OCI-LY1 (cell line): ENCODE measurements around the gene DYNLT4.
"Not testable (repeated sequence)": the region's sequence is repeated elsewhere in the genome, so short reads cannot be mapped to it uniquely, and the experiment has no call there.

Source experiments
- H2AFZ ChIP-seq: fragments of 200-600 bp; sonication (generic), shearing (Covaris generic); 2 replicates; pipeline ENCODE4 v1.6.0; 2014; ENCODE audit warnings: antibody characterized with exemption, mild to moderate bottlenecking, low read length
- H3F3A ChIP-seq: fragments of 200-600 bp; sonication (generic), shearing (Covaris generic); 2 replicates; pipeline ENCODE4 v1.6.0; 2014; ENCODE audit warnings: mild to moderate bottlenecking, antibody characterized with exemption, low read length, moderate library complexity; ENCODE audit not compliant: insufficient read depth
- H3K27ac ChIP-seq: fragments of 200-600 bp; sonication (generic); 2 replicates; pipeline ENCODE4 v1.5.1; 2014; ENCODE audit warnings: low read length, mixed run types, mild to moderate bottlenecking, low read depth; ENCODE audit not compliant: poor library complexity, severe bottlenecking
- H3K27me3 ChIP-seq: fragments of 200-600 bp; sonication (generic); 2 replicates; pipeline ENCODE4 v1.6.0; 2014; ENCODE audit warnings: antibody characterized with exemption, mild to moderate bottlenecking, low read length, moderate library complexity; ENCODE audit not compliant: insufficient read depth
- H3K36me3 ChIP-seq: fragments of 200-600 bp; sonication (generic); 2 replicates; pipeline ENCODE4 v1.6.1; 2014; ENCODE audit warnings: mild to moderate bottlenecking, antibody characterized with exemption, low read length, moderate library complexity, mixed read lengths; ENCODE audit not compliant: insufficient read depth
- H3K4me1 ChIP-seq: fragments of 200-600 bp; sonication (generic); 2 replicates; pipeline ENCODE4 v1.5.1; 2014; ENCODE audit warnings: mild to moderate bottlenecking, low read length, moderate library complexity; ENCODE audit not compliant: insufficient read depth, severe bottlenecking
- H3K4me2 ChIP-seq: fragments of 200-600 bp; sonication (generic), shearing (Covaris generic); 2 replicates; pipeline ENCODE4 v1.6.1; 2014; ENCODE audit warnings: low read length
- H3K4me3 ChIP-seq: fragments of 200-600 bp; sonication (generic); 2 replicates; pipeline ENCODE4 v1.5.1; 2014; ENCODE audit warnings: low read length, low read depth, mild to moderate bottlenecking, mixed read lengths; ENCODE audit not compliant: poor library complexity, severe bottlenecking
- H3K79me2 ChIP-seq: fragments of 200-600 bp; shearing (Covaris generic); 2 replicates; pipeline ENCODE4 v1.6.1; 2016; ENCODE audit warnings: mixed run types, low read length, mixed read lengths; ENCODE audit not compliant: insufficient read depth
- H3K9ac ChIP-seq: fragments of 200-600 bp; sonication (generic), shearing (Covaris generic); 2 replicates; pipeline ENCODE4 v1.6.1; 2014; ENCODE audit warnings: mild to moderate bottlenecking, low read length, mixed read lengths
- H3K9me2 ChIP-seq: fragments of 200-600 bp; sonication (generic), shearing (Covaris generic); 2 replicates; pipeline ENCODE4 v1.6.1; 2014; ENCODE audit warnings: low read depth, mild to moderate bottlenecking, low read length, mixed read lengths
- H3K9me3 ChIP-seq: fragments of 200-600 bp; shearing (Covaris generic); 2 replicates; pipeline ENCODE4 v1.6.1; 2014; ENCODE audit warnings: low read length, mixed read lengths
- H4K20me1 ChIP-seq: fragments of 200-600 bp; sonication (generic), shearing (Covaris generic); 2 replicates; pipeline ENCODE4 v1.6.0; 2016; ENCODE audit warnings: mild to moderate bottlenecking, low read length; ENCODE audit not compliant: insufficient read depth
- CTCF ChIP-seq: fragments of 200-600 bp; sonication (generic), shearing (Covaris generic); IDR thresholded peaks from 2 replicates; pipeline ENCODE4 v1.5.1; 2017; ENCODE audit warnings: mild to moderate bottlenecking, antibody characterized with exemption, low read length, moderate library complexity, mixed read lengths
- EZH2 ChIP-seq: fragments of 200-600 bp; sonication (generic), shearing (Covaris generic); IDR thresholded peaks from 2 replicates; pipeline ENCODE4 v1.8.0; 2017; ENCODE audit warnings: borderline replicate concordance, mixed run types, mild to moderate bottlenecking, antibody characterized with exemption, low read length, moderate library complexity, mixed read lengths

DYNLT4 gene

GRCh38 chr1:44826375-44827196 lies 19.4 kb upstream of the DYNLT4 start:
- H3K4me1 ChIP-seq = peaks cover 8% of the 10 kb centered on the region
- peaks cover 10% of the 10 kb centered on the region; the same call in 1 of the 2 replicates for H3K27me3 ChIP-seq
- H2AFZ ChIP-seq = no peak overlapping the region
- no peaks in the 10 kb centered on the region for H4K20me1 ChIP-seq
- H3K9me3 ChIP-seq = no peaks in the 10 kb centered on the region
- no peak overlapping the region for H3K27ac ChIP-seq
- H3K4me2 ChIP-seq = no peak overlapping the region
- no peaks in the 10 kb centered on the region for H3K79me2 ChIP-seq
- TF ChIP-seq CTCF (no peak), EZH2 (no peak)
- no peaks in the 10 kb centered on the region for H3F3A ChIP-seq
- H3K9ac ChIP-seq = no peak overlapping the region
- no peaks in the 10 kb centered on the region; the same call in 1 of the 2 replicates for H3K36me3 ChIP-seq
- H3K9me2 ChIP-seq = no peaks in the 10 kb centered on the region
- H3K4me3 ChIP-seq = no peak overlapping the region

GRCh38 chr1:44824392-44824791 lies 17.2 kb upstream of the DYNLT4 start:
- H3K9me3 ChIP-seq, H3K27ac ChIP-seq, H3K9me2 ChIP-seq, H3K79me2 ChIP-seq, H3F3A ChIP-seq, H3K4me3 ChIP-seq, H3K36me3 ChIP-seq, H3K27me3 ChIP-seq, H2AFZ ChIP-seq, H3K4me2 ChIP-seq, H4K20me1 ChIP-seq, H3K9ac ChIP-seq: not testable (repeated sequence)
- peaks cover 18% of the 10 kb centered on the region for H3K4me1 ChIP-seq

- TF ChIP-seq CTCF (no peak), EZH2 (no peak)
- H4K20me1 ChIP-seq = no peaks in the 10 kb centered on the region
- H3K9me2 ChIP-seq = no peaks in the 10 kb centered on the region
- no peak overlapping the region for H3K4me2 ChIP-seq
- no peaks in the 10 kb centered on the region for H3K79me2 ChIP-seq
- peaks cover 10% of the 10 kb centered on the region; the same call in 1 of the 2 replicates for H3K27me3 ChIP-seq
- no peaks in the 10 kb centered on the region for H3K36me3 ChIP-seq
- H3K4me1 ChIP-seq = peaks cover 26% of the 10 kb centered on the region
- no peaks in the 10 kb centered on the region for H3F3A ChIP-seq
- no peak overlapping the region for H3K27ac ChIP-seq
- H3K9me3 ChIP-seq = no peaks in the 10 kb centered on the region
- no peak overlapping the region for H2AFZ ChIP-seq
- H3K9ac ChIP-seq = no peak overlapping the region
- H3K4me3 ChIP-seq = no peak overlapping the region
These were observed 15.9 kb upstream of the DYNLT4 start for GRCh38 chr1:44822981-44823451.
